Glutamatergic neuron (in vitro differentiated cells): ENCODE measurements around the gene CCDC177. TPM values are rescaled to one million over a fixed set of nuclear protein-coding genes. Genes with fewer than 3 reads are reported as not detected.

Source experiments
- DNase-seq: peaks from one replicate; pipeline ENCODE4 v3.0.0; 2022
- H3K27ac Mint-ChIP-seq: one replicate; pipeline ENCODE4 v1.8.0; 2020; ENCODE audit warnings: mild to moderate bottlenecking, mixed read lengths, inconsistent platforms; ENCODE audit not compliant: unreplicated experiment
- H3K27me3 Mint-ChIP-seq: one replicate; pipeline ENCODE4 v1.8.0; 2020; ENCODE audit warnings: mild to moderate bottlenecking, moderate library complexity, mixed read lengths, inconsistent platforms; ENCODE audit not compliant: unreplicated experiment
- H3K36me3 Mint-ChIP-seq: one replicate; pipeline ENCODE4 v1.8.0; 2020; ENCODE audit warnings: mild to moderate bottlenecking, mixed read lengths, inconsistent platforms; ENCODE audit not compliant: unreplicated experiment
- H3K4me1 Mint-ChIP-seq: one replicate; pipeline ENCODE4 v1.8.0; 2020; ENCODE audit warnings: mild to moderate bottlenecking, low read depth, mixed read lengths, inconsistent platforms; ENCODE audit not compliant: unreplicated experiment
- H3K4me3 Mint-ChIP-seq: one replicate; pipeline ENCODE4 v1.8.0; 2020; ENCODE audit warnings: mild to moderate bottlenecking, mixed read lengths, inconsistent platforms; ENCODE audit not compliant: unreplicated experiment
- H3K9me3 Mint-ChIP-seq: one replicate; pipeline ENCODE4 v1.8.0; 2020; ENCODE audit warnings: mild to moderate bottlenecking, moderate library complexity, mixed read lengths, inconsistent platforms; ENCODE audit not compliant: unreplicated experiment
- CTCF ChIP-seq: fragments of 200-600 bp; sonication (generic); IDR thresholded peaks from one replicate; pipeline ENCODE4 v1.5.0; 2021; ENCODE audit not compliant: partially characterized antibody, unreplicated experiment
- total RNA-seq: library from RNA; stranded (reverse); fragmentation: NEBNext Ultra II Directional; extraction: Animal tissue kit (Norgen Biotek cat#: 25700); gene quantifications from one replicate; pipeline ENCODE4 v1.2.1, GENCODE V29; 2021; ENCODE audit not compliant: unreplicated experiment

Gene CCDC177
- total RNA-seq, 1 donor from 2014 or later = 7.8 TPM

- no peaks in the 10 kb centered on the region for H3K36me3 Mint-ChIP-seq
- peak within 1 kb of the TSS; percentile 96 for H3K4me3 Mint-ChIP-seq
- H3K9me3 Mint-ChIP-seq = peaks cover 5% of the 10 kb centered on the region
- H3K4me1 Mint-ChIP-seq = peaks cover 43% of the 10 kb centered on the region
- peaks cover 12% of the 10 kb centered on the region for H3K27me3 Mint-ChIP-seq
- TF ChIP-seq CTCF = no peak
- peak; percentile 92 for DNase-seq
- H3K27ac Mint-ChIP-seq = peak within 1 kb of the TSS; percentile 89
Observed at GRCh38 chr14:69611172-69612013, 36.7 kb upstream of the CCDC177 start, which contains the start of gene SUSD6. SUSD6 (plus strand) TSS chr14:69611596; CDS start chr14:69658593, 46,997 bp downstream.

GRCh38 chr14:69610874-69611171 is 36.2 kb upstream of the CCDC177 start:
- Mint-ChIP-seq H3K4me3 (peak overlapping the region; percentile 93), H3K27ac (peak overlapping the region; percentile 89), H3K27me3 (peaks cover 12% of the 10 kb centered on the region), H3K4me1 (peaks cover 41% of the 10 kb centered on the region), H3K9me3 (peaks cover 5% of the 10 kb centered on the region), H3K36me3 (no peaks in the 10 kb centered on the region)
- DNase-seq = no peak
- no peak for TF ChIP-seq CTCF

GRCh38 chr14:69610020-69610873 is 35.6 kb upstream of the CCDC177 start:
- DNase-seq = no peak
- Mint-ChIP-seq H3K4me3 (peak overlapping the region; percentile 93), H3K4me1 (peaks cover 39% of the 10 kb centered on the region), H3K36me3 (no peaks in the 10 kb centered on the region), H3K27ac (peak overlapping the region; percentile 89), H3K27me3 (peaks cover 12% of the 10 kb centered on the region), H3K9me3 (peaks cover 5% of the 10 kb centered on the region)
- TF ChIP-seq CTCF = no peak

GRCh38 chr14:69606258-69607184 is 31.9 kb upstream of the CCDC177 start:
- H3K27ac Mint-ChIP-seq = no peak overlapping the region
- no peak for TF ChIP-seq CTCF
- DNase-seq = peak; percentile 40
- H3K27me3 Mint-ChIP-seq = peaks cover 8% of the 10 kb centered on the region
- H3K4me1 Mint-ChIP-seq = peaks cover 32% of the 10 kb centered on the region
- H3K36me3 Mint-ChIP-seq = no peaks in the 10 kb centered on the region
- H3K4me3 Mint-ChIP-seq = no peak overlapping the region
- H3K9me3 Mint-ChIP-seq = peaks cover 5% of the 10 kb centered on the region
